Uterus (tissue), 2 donors: Measurements from ENCODE around the gene SLC6A1.

ENCODE experiments used
- CTCF ChIP-seq, 4 experiments: fragments of 200-600 bp in 2 of 4; fragments of 450-650 bp in 2 of 4; sonication (generic) in 2 of 4; IDR thresholded peaks; one replicate each; pipeline ENCODE4 v1.5.1; 2016 to 2019; ENCODE audit warnings: antibody characterized with exemption in 4 of 4, mild to moderate bottlenecking in 2 of 4, moderate library complexity in 1 of 4
- POLR2A ChIP-seq, 2 donors: fragments of 450-650 bp; IDR thresholded peaks; one replicate each; pipeline ENCODE4 v1.6.1; 2016; ENCODE audit warnings: antibody characterized with exemption in 2 of 2, mild to moderate bottlenecking in 1 of 2, moderate library complexity in 1 of 2

GRCh38 chr3:10975695-10976234 is 16.8 kb upstream of the SLC6A1 start:
- TF ChIP-seq CTCF (IDR thresholded peaks at IDR 0.05) (no peak), POLR2A (IDR thresholded peaks at IDR 0.05) (no peak)
